ENCODE measurements around the gene RHNO1. TPM values are rescaled to one million over a fixed set of nuclear protein-coding genes. Genes with fewer than 3 reads are reported as not detected.
A peak's percentile ranks its signal among the peaks of the same experiment; 100 is the strongest.

The RHNO1 gene
- total and polyA plus RNA-seq, 2 of the 13 experiments (the other 11 are each of a cell fraction or from before 2014, with no cell fraction given), result 27.2 to 49.6 TPM

- in situ Hi-C loops (cut with HindIII; ENCODE audit: extremely low pct_ligation_motif_present, low pct_unique_long_range_greater_than_20kb) (no loop called here), intact Hi-C loops (cut with micrococcal nuclease; ENCODE audit: unreplicated experiment) (loop anchor here (5.0 kb wide), 1 partner anchor 71 kb away; no protein-coding TSS in a partner anchor)
- peak overlapping the region; percentile 86 for H3K9ac ChIP-seq (ENCODE audit: insufficient read depth, low read depth, low read length)
- H3K9me3 ChIP-seq (ENCODE audit: low read length), result no peaks in the 10 kb centered on the region
- peak; percentile 56 for FAIRE-seq
- 27% methylated on average over 21 of the region's 42 CpGs for WGBS (ENCODE audit: low lambda C conversion rate)
- CTCF ChIA-PET (ENCODE audit: low intra/inter-chr PET ratio, low total read pairs), result no interaction called here
- H2AFZ ChIP-seq (ENCODE audit: low read length), result no peak overlapping the region
- H3K36me3 ChIP-seq (replicated peaks in 1 of 2; ENCODE audit: control insufficient read depth in 1 of 2, insufficient read depth in 2 of 2, low read length in 2 of 2), result peaks cover 0 to 7% of the 10 kb centered on the region in 2 experiments; a peak in 1 of 5 replicates
- H3K4me1 ChIP-seq (ENCODE audit: insufficient read depth, low read length), result peaks cover 60% of the 10 kb centered on the region
- peaks cover 25% of the 10 kb centered on the region for H3K79me2 ChIP-seq (ENCODE audit: insufficient read depth, low read length)
- no peaks in the 10 kb centered on the region for H4K20me1 ChIP-seq (ENCODE audit: insufficient read depth, low read length)
- peak overlapping the region; percentile 78 for H3K27ac ChIP-seq (ENCODE audit: extremely low read length, insufficient read depth, low read length)
- TSS peak; percentile 49 for BruUV-seq (replicated peaks)
- H3K4me2 ChIP-seq (ENCODE audit: low read depth, low read length), result peak overlapping the region; percentile 75
- peak; percentile 35 for DNase-seq (ENCODE audit: low spot score)
- POLR2A ChIA-PET, result interaction anchor here (1.5 to 1.8 kb wide), 3 partner anchors 14 to 896 kb away, joined by 3 to 12 read pairs (median 4); partner anchors contain the start of gene RHNO1
- no peaks in the 10 kb centered on the region for H3K27me3 ChIP-seq (ENCODE audit: control insufficient read depth in 1 of 2, insufficient read depth in 2 of 2, low read length in 2 of 2)
- peak; percentile 65 for ATAC-seq
- H3K4me3 ChIP-seq (replicated peaks in 1 of 3; ENCODE audit: insufficient read depth in 1 of 3, low read depth in 2 of 3, low read length in 3 of 3), result peak overlapping the region; percentile 81 to 87 (median 82)
- TF ChIP-seq ZFP91 (CRISPR knock-in tag; IDR thresholded peaks at IDR 0.05; ENCODE audit: borderline replicate concordance) (no peak), TP53 (CRISPR knock-in tag; conservative IDR thresholded peaks at IDR 0.05) (0 out of 2 replicates have a peak, but pooled peaks have one; percentile 14), ZNF121 (CRISPR knock-in tag; IDR thresholded peaks at IDR 0.05) (peak; percentile 61; the same call in 1 of the 2 replicates), CBX1 (IDR thresholded peaks at IDR 0.05; ENCODE audit: low read depth) (no peak), HES4 (CRISPR knock-in tag; IDR thresholded peaks at IDR 0.05; ENCODE audit: borderline replicate concordance) (0 out of 2 replicates have a peak, but pooled peaks have one; percentile 1), ZNF605 (CRISPR knock-in tag; IDR thresholded peaks at IDR 0.05) (0 out of 2 replicates have a peak, but pooled peaks have one; percentile 17), ZNF790 (CRISPR knock-in tag; IDR thresholded peaks at IDR 0.05; ENCODE audit: borderline replicate concordance) (0 out of 2 replicates have a peak, but pooled peaks have one; percentile 1), FOXJ3 (CRISPR knock-in tag; IDR thresholded peaks at IDR 0.05; ENCODE audit: borderline replicate concordance) (peak; percentile 59; the same call in 1 of the 2 replicates), MBD4 (IDR thresholded peaks at IDR 0.05; ENCODE audit: borderline replicate concordance, low read length) (no peak), YEATS4 (CRISPR knock-in tag; IDR thresholded peaks at IDR 0.05; ENCODE audit: borderline replicate concordance) (peak; percentile 43; the same call in 1 of the 2 replicates), MED13 (CRISPR knock-in tag; IDR thresholded peaks at IDR 0.05) (0 out of 2 replicates have a peak, but pooled peaks have one; percentile 36), ZKSCAN8 (CRISPR knock-in tag; IDR thresholded peaks at IDR 0.05; ENCODE audit: borderline replicate concordance) (peak; percentile 55; the same call in 1 of the 2 replicates), HNRNPH1 (optimal IDR thresholded peaks at IDR 0.05; ENCODE audit: low read depth, low read length) (no peak), ZNF777 (CRISPR knock-in tag; IDR thresholded peaks at IDR 0.05) (peak; percentile 48; the same call in 1 of the 2 replicates), MEIS2 (CRISPR knock-in tag; IDR thresholded peaks at IDR 0.05) (0 out of 2 replicates have a peak, but pooled peaks have one; percentile 11), ZBTB42 (CRISPR knock-in tag; IDR thresholded peaks at IDR 0.05) (no peak), ZNF446 (CRISPR knock-in tag; IDR thresholded peaks at IDR 0.05) (peak; percentile 41; the same call in 1 of the 2 replicates)
- TF ChIP-seq, protein P1, sequence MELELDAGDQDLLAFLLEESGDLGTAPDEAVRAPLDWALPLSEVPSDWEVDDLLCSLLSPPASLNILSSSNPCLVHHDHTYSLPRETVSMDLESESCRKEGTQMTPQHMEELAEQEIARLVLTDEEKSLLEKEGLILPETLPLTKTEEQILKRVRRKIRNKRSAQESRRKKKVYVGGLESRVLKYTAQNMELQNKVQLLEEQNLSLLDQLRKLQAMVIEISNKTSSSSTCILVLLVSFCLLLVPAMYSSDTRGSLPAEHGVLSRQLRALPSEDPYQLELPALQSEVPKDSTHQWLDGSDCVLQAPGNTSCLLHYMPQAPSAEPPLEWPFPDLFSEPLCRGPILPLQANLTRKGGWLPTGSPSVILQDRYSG (CRISPR knock-in tag; IDR thresholded peaks at IDR 0.05), result peak; percentile 83; the same call in 1 of the 2 replicates
- TF ChIP-seq, protein P2, sequence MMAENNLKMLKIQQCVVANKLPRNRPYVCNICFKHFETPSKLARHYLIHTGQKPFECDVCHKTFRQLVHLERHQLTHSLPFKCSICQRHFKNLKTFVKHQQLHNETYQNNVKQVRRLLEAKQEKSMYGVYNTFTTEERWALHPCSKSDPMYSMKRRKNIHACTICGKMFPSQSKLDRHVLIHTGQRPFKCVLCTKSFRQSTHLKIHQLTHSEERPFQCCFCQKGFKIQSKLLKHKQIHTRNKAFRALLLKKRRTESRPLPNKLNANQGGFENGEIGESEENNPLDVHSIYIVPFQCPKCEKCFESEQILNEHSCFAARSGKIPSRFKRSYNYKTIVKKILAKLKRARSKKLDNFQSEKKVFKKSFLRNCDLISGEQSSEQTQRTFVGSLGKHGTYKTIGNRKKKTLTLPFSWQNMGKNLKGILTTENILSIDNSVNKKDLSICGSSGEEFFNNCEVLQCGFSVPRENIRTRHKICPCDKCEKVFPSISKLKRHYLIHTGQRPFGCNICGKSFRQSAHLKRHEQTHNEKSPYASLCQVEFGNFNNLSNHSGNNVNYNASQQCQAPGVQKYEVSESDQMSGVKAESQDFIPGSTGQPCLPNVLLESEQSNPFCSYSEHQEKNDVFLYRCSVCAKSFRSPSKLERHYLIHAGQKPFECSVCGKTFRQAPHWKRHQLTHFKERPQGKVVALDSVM (CRISPR knock-in tag; IDR thresholded peaks at IDR 0.05), result peak; percentile 84
Observed at GRCh38 chr12:2891240-2892053, 14.4 kb downstream of the RHNO1 start.
